Right lobe of liver (tissue), 4 donors: ENCODE results near the gene ABHD16A.

ENCODE experiments used
- CTCF ChIP-seq, 4 donors: fragments of 200-600 bp in 3 of 4; fragments of 450-650 bp in 1 of 4; IDR thresholded peaks; one replicate each; pipeline versions ENCODE4 v1.5.1 to v1.8.0; 2016 to 2022; ENCODE audit warnings: antibody characterized with exemption in 4 of 4, mild to moderate bottlenecking in 2 of 4
- POLR2A ChIP-seq: fragments of 450-650 bp; IDR thresholded peaks from one replicate; pipeline ENCODE4 v1.6.1; 2017; ENCODE audit warnings: antibody characterized with exemption, mild to moderate bottlenecking
- donor health status: DM: no; HTN: no; CAD: no.
- donor health status: DM: no; HTN: no; CAD: no.
- donor health status: DM: no; HTN: yes; CAD: no.

GRCh38 chr6:31639043-31639442 lies 64.1 kb downstream of the ABHD16A start:
- TF ChIP-seq CTCF (IDR thresholded peaks at IDR 0.05) (no peak), POLR2A (no peak)
